H1 (cell line): ENCODE measurements around the gene PPP2R3B. TPM values are rescaled to one million over a fixed set of nuclear protein-coding genes. Genes with fewer than 3 reads are reported as not detected.
A peak's percentile ranks its signal among the peaks of the same experiment; 100 is the strongest.

Source experiments
- CTCF ChIA-PET: fragments of 300-600 bp; sonication (Branson Sonifier 250); formaldehyde crosslinking; loops from one replicate; lab custom pipeline; 2021; ENCODE audit not compliant: partially characterized antibody; lab: Charles Lee
- POLR2A ChIA-PET: fragments of 300-600 bp; sonication (Branson Sonifier 250); formaldehyde crosslinking; loops from one replicate; lab custom pipeline; 2021; ENCODE audit warnings: inconsistent platforms; ENCODE audit not compliant: partially characterized antibody; lab: Charles Lee
- DNase-seq, 2 experiments: peaks; one replicate each; pipeline versions ENCODE4 v3.0.0 to v3.0.0-alpha.2; 2010 to 2022; ENCODE audit warnings: low spot score in 2 of 2, low read depth in 1 of 2, mixed read lengths in 1 of 2
- FAIRE-seq: peaks from 2 replicates; lab custom pipeline; 2011; peaks lifted over from hg19 to GRCh38; lab: Jason Lieb, UNC
- H2AFZ ChIP-seq: 2 replicates; pipeline ENCODE4 v1.8.1; 2012; ENCODE audit warnings: low read length, inconsistent platforms
- H2AK5ac ChIP-seq: 2 replicates; pipeline ENCODE4 v1.6.1; 2013; ENCODE audit warnings: low read depth, low read length
- H2BK120ac ChIP-seq: replicated peaks from 2 replicates; pipeline ENCODE3; 2013; ENCODE audit warnings: low read depth, low read length, inconsistent platforms
- H2BK12ac ChIP-seq: 2 replicates; pipeline ENCODE4 v1.6.1; 2013; ENCODE audit warnings: low read depth, low read length
- H2BK15ac ChIP-seq: 2 replicates; pipeline ENCODE4 v1.6.1; 2013; ENCODE audit warnings: low read length
- H2BK20ac ChIP-seq: 2 replicates; pipeline ENCODE4 v1.6.1; 2013; ENCODE audit warnings: low read length
- H2BK5ac ChIP-seq: 2 replicates; pipeline ENCODE4 v1.6.1; 2013; ENCODE audit warnings: low read depth, low read length
- H3K14ac ChIP-seq: 2 replicates; pipeline ENCODE4 v1.6.1; 2013; ENCODE audit warnings: inconsistent platforms; ENCODE audit not compliant: insufficient read length
- H3K18ac ChIP-seq: 2 replicates; pipeline ENCODE4 v1.6.1; 2013; ENCODE audit warnings: low read length; ENCODE audit errors: extremely low read depth
- H3K23ac ChIP-seq: 2 replicates; pipeline ENCODE4 v1.6.1; 2013; ENCODE audit warnings: inconsistent platforms; ENCODE audit not compliant: insufficient read length
- H3K23me2 ChIP-seq: 2 replicates; pipeline ENCODE4 v1.6.1; 2013; ENCODE audit warnings: low read depth, low read length
- H3K27ac ChIP-seq: 2 replicates; pipeline ENCODE4 v1.6.1; 2011; ENCODE audit warnings: low read depth, low read length, inconsistent platforms
- H3K27me3 ChIP-seq, 4 experiments: replicated peaks in 1 of 4; 1 replicate in 1 of 4; 2 replicates in 3 of 4; pipeline versions ENCODE4 v1.6.1 to v1.8.1; 2011 to 2013; ENCODE audit warnings: low read length in 3 of 4, mild to moderate bottlenecking in 3 of 4, inconsistent platforms in 2 of 4, mixed read lengths in 2 of 4, moderate library complexity in 1 of 4; ENCODE audit not compliant: control insufficient read depth in 3 of 4, insufficient read depth in 3 of 4; ENCODE audit errors: extremely low read depth in 1 of 4
- H3K36me3 ChIP-seq, 4 experiments: 2 replicates each; pipeline versions ENCODE4 v1.6.1 to v1.8.1; 2011 to 2013; ENCODE audit warnings: mild to moderate bottlenecking in 4 of 4, low read length in 3 of 4, moderate library complexity in 2 of 4, control low read depth in 1 of 4, inconsistent platforms in 1 of 4; ENCODE audit not compliant: insufficient read depth in 4 of 4, control insufficient read depth in 2 of 4
- H3K4ac ChIP-seq: replicated peaks from 2 replicates; pipeline ENCODE3; 2013; ENCODE audit warnings: low read length, low read depth, mixed read lengths, inconsistent platforms; ENCODE audit not compliant: insufficient read length
- H3K4me1 ChIP-seq, 4 experiments: replicated peaks in 1 of 4; 1 replicate in 1 of 4; 2 replicates in 3 of 4; pipeline versions ENCODE4 v1.6.1 to v1.8.1; 2011 to 2013; ENCODE audit warnings: low read length in 3 of 4, inconsistent platforms in 2 of 4, mixed read lengths in 1 of 4; ENCODE audit not compliant: insufficient read depth in 4 of 4, control insufficient read depth in 3 of 4
- H3K4me2 ChIP-seq, 2 experiments: 2 replicates each; pipeline versions ENCODE4 v1.6.1 to v1.8.1; 2011 to 2013; ENCODE audit warnings: low read depth in 2 of 2, low read length in 2 of 2, control low read depth in 1 of 2, inconsistent platforms in 1 of 2, mild to moderate bottlenecking in 1 of 2; ENCODE audit not compliant: insufficient read depth in 1 of 2
- H3K4me3 ChIP-seq, 4 experiments: fragments of 200-600, 300-600 bp in 1 of 4; sonication (generic), shearing (Covaris generic), sonication (Bioruptor Twin) in 1 of 4; 2 replicates each; pipeline versions ENCODE4 v1.5.1 to v1.8.1; 2011 to 2016; ENCODE audit warnings: low read length in 4 of 4, low read depth in 3 of 4, control low read depth in 2 of 4, inconsistent platforms in 2 of 4, mild to moderate bottlenecking in 2 of 4, mixed read lengths in 1 of 4, moderate library complexity in 1 of 4; ENCODE audit not compliant: insufficient read depth in 2 of 4; ENCODE audit errors: extremely low read depth in 1 of 4
- H3K56ac ChIP-seq: replicated peaks from 2 replicates; pipeline ENCODE3; 2013; ENCODE audit warnings: low read depth, mild to moderate bottlenecking, mixed read lengths, low read length, inconsistent platforms; ENCODE audit not compliant: insufficient read length
- H3K79me1 ChIP-seq: 2 replicates; pipeline ENCODE4 v1.6.1; 2013; ENCODE audit warnings: low read depth, low read length, control low read depth
- H3K79me2 ChIP-seq, 2 experiments: 2 replicates each; pipeline versions ENCODE4 v1.6.1 to v1.8.1; 2012 to 2013; ENCODE audit warnings: low read length in 2 of 2, mild to moderate bottlenecking in 2 of 2, inconsistent platforms in 1 of 2; ENCODE audit not compliant: insufficient read depth in 2 of 2, control insufficient read depth in 1 of 2
- H3K9ac ChIP-seq, 4 experiments: replicated peaks in 1 of 4; 1 replicate in 1 of 4; 2 replicates in 3 of 4; pipeline versions ENCODE4 v1.6.1 to v1.8.1; 2011 to 2013; ENCODE audit warnings: low read depth in 3 of 4, low read length in 3 of 4, control low read depth in 2 of 4, mild to moderate bottlenecking in 2 of 4, moderate library complexity in 2 of 4, inconsistent platforms in 1 of 4; ENCODE audit errors: extremely low read depth in 1 of 4
- H3K9me3 ChIP-seq, 2 experiments: 2 replicates each; pipeline versions ENCODE4 v1.6.1 to v1.8.1; 2012 to 2013; ENCODE audit warnings: mild to moderate bottlenecking in 2 of 2, moderate library complexity in 2 of 2, control low read depth in 1 of 2, inconsistent platforms in 1 of 2, low read depth in 1 of 2, low read length in 1 of 2, mixed read lengths in 1 of 2; ENCODE audit not compliant: insufficient read depth in 2 of 2
- H4K20me1 ChIP-seq, 2 experiments: replicated peaks in 1 of 2; 2 replicates each; pipeline versions ENCODE3 to v1.8.1; 2011 to 2013; ENCODE audit warnings: inconsistent platforms in 2 of 2, low read length in 2 of 2, mild to moderate bottlenecking in 1 of 2; ENCODE audit not compliant: insufficient read depth in 2 of 2, control insufficient read depth in 1 of 2
- H4K5ac ChIP-seq: 2 replicates; pipeline ENCODE4 v1.6.1; 2013; ENCODE audit warnings: low read length, low read depth, mixed read lengths, inconsistent platforms; ENCODE audit not compliant: insufficient read length
- H4K8ac ChIP-seq: 2 replicates; pipeline ENCODE4 v1.8.0; 2013; ENCODE audit warnings: mild to moderate bottlenecking, moderate library complexity, low read length, inconsistent platforms; ENCODE audit not compliant: insufficient read depth; ENCODE audit errors: extremely low read depth
- H4K91ac ChIP-seq: replicated peaks from 2 replicates; pipeline ENCODE3; 2013; ENCODE audit warnings: low read length, mixed read lengths, inconsistent platforms; ENCODE audit not compliant: insufficient read length
- ASH2L ChIP-seq: fragments of 200-600, 300-600 bp; sonication (generic); IDR thresholded peaks from one replicate; pipeline ENCODE4 v1.7.1; 2017; ENCODE audit warnings: low read length
- BRCA1 ChIP-seq: IDR thresholded peaks from 2 replicates; pipeline ENCODE4 v1.6.1; 2012; ENCODE audit warnings: low read depth, low read length, improper control_type of control experiment
- KDM1A ChIP-seq: fragments of 200-600, 300-600 bp; sonication (generic); IDR thresholded peaks from 2 replicates; pipeline ENCODE4 v1.7.1; 2016; ENCODE audit warnings: mild to moderate bottlenecking, low read length, borderline replicate concordance
- WGBS, 2 experiments: shearing (Covaris generic) in 1 of 2; methylation state at CpG; one replicate each; pipeline versions ENCODE4 v1.1.6 to v1.1.7; 2013 to 2015; ENCODE audit warnings: low lambda C conversion rate in 2 of 2, mixed read lengths in 2 of 2, inconsistent platforms in 1 of 2, low coverage in 1 of 2, missing lambda C conversion rate in 1 of 2; ENCODE audit not compliant: insufficient replicate concordance in 2 of 2, insufficient coverage in 1 of 2, insufficient read length in 1 of 2; ENCODE audit errors: extremely low coverage in 1 of 2, missing lambda C conversion rate in 1 of 2; 5-methylcytosine and 5-hydroxymethylcytosine counted together
- polyA plus RNA-seq, 7 experiments: library from polyadenylated mRNA; depleted of rRNA in 3 of 7; stranded (reverse) in 5 of 7; unstranded in 2 of 7; fragments of >200 nt in 5 of 7; fragments of 200-250 nt in 2 of 7; gene quantifications; 1 replicate in 5 of 7; 2 replicates in 1 of 7; 4 replicates in 1 of 7; pipeline versions ENCODE4 v1.2.1 to v1.2.3, GENCODE V29; 2011 to 2013; ENCODE audit warnings: missing spikeins in 2 of 7, mixed read lengths in 2 of 7
- total RNA-seq: library from RNA; stranded (reverse); fragmentation: NEBNext Ultra II Directional; extraction: Animal tissue kit (Norgen Biotek cat#: 25700); gene quantifications from 2 replicates; pipeline ENCODE4 v1.2.1, GENCODE V29; 2021

PPP2R3B gene
- total and polyA plus RNA-seq, 2 of the 8 experiments (the other 6 are each of a cell fraction or from before 2014, with no cell fraction given), result 47.6 to 86.7 TPM

DNA sequence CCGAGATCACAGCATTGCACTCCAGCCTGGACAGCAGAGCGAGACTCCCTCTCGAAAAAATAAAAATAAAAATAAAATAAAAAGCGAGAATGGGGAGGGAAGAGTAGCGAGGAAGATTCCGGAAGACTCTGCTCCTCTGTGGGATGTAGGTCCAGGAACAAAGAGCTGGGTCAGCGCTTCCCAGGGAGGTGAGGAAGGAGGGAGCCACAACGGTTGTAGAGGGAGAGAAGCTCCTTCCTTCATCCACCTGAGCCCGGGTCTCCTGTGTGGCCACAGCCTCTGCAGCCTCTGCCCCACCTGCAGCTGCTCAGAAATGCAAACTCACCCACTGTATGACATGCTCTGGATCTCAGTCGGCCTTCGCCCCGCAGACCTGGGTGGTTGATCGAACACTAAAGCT lies 3.8 kb upstream of the PPP2R3B start:
- Histone ChIP-seq H2AFZ (no peak overlapping the region), H3K4ac (no peak overlapping the region), H4K8ac (no peak overlapping the region), H3K9me3 (no peaks in the 10 kb centered on the region; a peak in 1 of 4 replicates), H3K14ac (no peak overlapping the region), H3K56ac (no peak overlapping the region), H3K27ac (no peak overlapping the region), H3K79me1 (no peaks in the 10 kb centered on the region; the same call in 1 of the 2 replicates), H3K18ac (no peak overlapping the region), H2BK20ac (no peak overlapping the region), H4K5ac (no peak overlapping the region), H3K4me3 (no peak overlapping the region), H3K9ac (no peak overlapping the region), H3K4me1 (no peaks in the 10 kb centered on the region; a peak in 3 of 7 replicates), H3K36me3 (no peaks in the 10 kb centered on the region), H3K23me2 (peaks cover 4% of the 10 kb centered on the region), H4K20me1 (no peaks in the 10 kb centered on the region), H3K23ac (no peak overlapping the region), H2BK120ac (no peak overlapping the region), H3K27me3 (no peaks in the 10 kb centered on the region), H3K79me2 (peaks cover 0 to 4% of the 10 kb centered on the region in 2 experiments; a peak in 1 of 4 replicates), H3K4me2 (no peak overlapping the region), H2BK12ac (0 out of 2 replicates have a peak overlapping the region, but pooled peaks have one; percentile 39), H2BK5ac (no peak overlapping the region), H2AK5ac (no peak overlapping the region), H2BK15ac (no peak overlapping the region), H4K91ac (no peak overlapping the region)
- TF ChIP-seq KDM1A (peak; percentile 42; the same call in 1 of the 2 replicates), BRCA1 (no peak), ASH2L (no peak)
- DNase-seq (no peak), FAIRE-seq (no peak)
- ChIA-PET CTCF (no interaction called here), POLR2A (no interaction called here)
- 94% methylated on average over 13 of the region's 13 CpGs; no CpG with 5 or more reads in 1 of the 2 experiments for WGBS, 2 experiments
